Activated CD4-positive, alpha-beta T cell treated with anti-CD3 and anti-CD28 coated beads, Interleukin-2, amount 50 U/mL, for 16 hours (primary cell): ENCODE data around the gene ADK.
"Not testable (repeated sequence)": the region's sequence is repeated elsewhere in the genome, so short reads cannot be mapped to it uniquely, and the experiment has no call there.

Source experiments
- DNase-seq: peaks from one replicate; pipeline ENCODE4 v3.0.0-alpha.2; 2020

ADK gene

DNA sequence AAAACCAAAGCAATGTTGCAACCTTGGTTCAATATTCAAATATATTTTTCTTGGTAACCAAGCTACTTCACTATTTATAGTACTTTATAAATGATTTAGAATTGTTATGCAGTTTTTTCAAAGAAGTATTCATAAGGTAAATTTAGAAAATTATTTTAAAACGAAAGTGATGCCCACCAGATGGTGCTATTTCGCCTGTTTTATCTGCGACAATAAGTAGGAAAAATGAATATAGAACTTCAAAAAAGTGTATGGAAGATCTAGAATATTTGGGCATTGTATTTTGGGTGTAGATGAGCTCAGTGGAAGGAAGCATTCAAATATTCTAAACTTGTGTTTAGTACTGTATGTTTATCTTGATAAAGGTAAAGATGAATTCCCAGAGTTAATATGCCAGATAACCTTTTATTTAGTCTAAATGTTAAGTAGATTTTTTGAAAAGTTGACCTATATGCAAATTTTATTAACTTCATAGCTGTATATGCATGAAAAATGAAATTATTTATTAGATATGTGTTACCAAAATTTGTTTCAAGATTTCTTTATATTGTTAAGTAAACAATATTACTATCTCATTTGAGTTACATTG lies 93.2 kb downstream of the ADK start:
- no peak for DNase-seq

- no peak for DNase-seq
Observed at GRCh38 chr10:74244807-74245206, 93.8 kb downstream of the ADK start.

DNA sequence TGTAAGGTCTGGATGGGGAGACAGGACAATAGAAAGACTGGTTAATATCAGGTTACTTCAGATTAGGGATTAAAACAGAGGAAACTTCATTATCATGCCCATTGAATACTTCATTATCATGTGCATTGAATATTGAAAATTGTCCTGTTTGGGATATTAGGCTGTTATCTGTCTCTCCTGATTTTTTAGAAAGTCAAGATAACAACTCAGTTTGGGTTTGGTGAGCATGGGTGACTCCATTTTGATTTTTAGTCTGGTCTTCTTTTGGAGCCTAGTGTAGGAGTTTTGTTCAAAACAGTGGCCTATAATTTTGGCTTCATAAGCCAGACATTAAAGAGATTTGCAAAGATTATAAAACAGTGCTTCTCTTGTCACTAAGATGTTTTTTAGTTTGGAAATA lies 95.5 kb downstream of the ADK start:
- DNase-seq, result no peak

- DNase-seq, result no peak
Observed at GRCh38 chr10:74249865-74250264, 98.8 kb downstream of the ADK start.

DNA sequence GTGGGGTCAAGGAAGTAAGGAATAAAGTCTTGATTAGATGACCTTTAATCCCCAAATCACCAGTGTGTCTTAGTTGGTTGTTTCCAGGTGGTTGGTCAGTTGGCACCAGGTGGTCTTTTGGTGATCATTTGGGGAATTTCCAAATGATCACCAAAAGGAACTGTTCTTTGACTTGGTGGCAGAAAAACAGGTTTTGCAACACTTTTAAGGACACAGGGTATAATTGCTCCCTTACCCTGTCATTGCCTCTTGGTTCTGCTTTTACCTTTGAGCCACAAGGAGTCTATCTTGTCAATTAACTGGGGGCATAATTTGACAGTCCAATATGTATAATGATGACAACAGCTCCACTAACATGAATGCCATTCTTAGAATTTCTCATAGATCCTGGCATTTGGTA lies 104.2 kb downstream of the ADK start:
- DNase-seq, result no peak

- DNase-seq, result no peak
Observed at GRCh38 chr10:74255888-74256357, 104.9 kb downstream of the ADK start.

GRCh38 chr10:74262856-74263255 lies 111.8 kb downstream of the ADK start:
- no peak for DNase-seq

DNA sequence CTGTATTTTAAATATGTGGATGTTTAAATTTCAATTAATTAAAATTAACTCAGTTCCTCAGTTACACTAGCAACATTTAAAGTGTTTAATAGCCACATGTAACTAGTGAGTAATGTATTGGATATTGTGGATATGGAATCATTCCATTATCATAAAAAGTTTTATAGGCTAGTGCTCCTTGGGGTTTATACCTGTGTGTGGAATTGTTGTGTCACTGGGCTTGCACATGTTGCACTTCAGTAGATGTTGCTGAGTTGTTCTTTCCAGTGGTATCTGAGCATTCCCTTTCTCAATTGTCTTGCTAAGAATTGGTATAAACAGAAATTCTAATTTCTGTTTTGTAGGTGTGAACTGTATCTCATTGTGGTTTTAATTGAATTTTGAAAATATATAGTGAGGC lies 113.0 kb downstream of the ADK start:
- DNase-seq, result no peak

GRCh38 chr10:74272288-74272687 lies 121.3 kb downstream of the ADK start:
- no peak for DNase-seq

DNA sequence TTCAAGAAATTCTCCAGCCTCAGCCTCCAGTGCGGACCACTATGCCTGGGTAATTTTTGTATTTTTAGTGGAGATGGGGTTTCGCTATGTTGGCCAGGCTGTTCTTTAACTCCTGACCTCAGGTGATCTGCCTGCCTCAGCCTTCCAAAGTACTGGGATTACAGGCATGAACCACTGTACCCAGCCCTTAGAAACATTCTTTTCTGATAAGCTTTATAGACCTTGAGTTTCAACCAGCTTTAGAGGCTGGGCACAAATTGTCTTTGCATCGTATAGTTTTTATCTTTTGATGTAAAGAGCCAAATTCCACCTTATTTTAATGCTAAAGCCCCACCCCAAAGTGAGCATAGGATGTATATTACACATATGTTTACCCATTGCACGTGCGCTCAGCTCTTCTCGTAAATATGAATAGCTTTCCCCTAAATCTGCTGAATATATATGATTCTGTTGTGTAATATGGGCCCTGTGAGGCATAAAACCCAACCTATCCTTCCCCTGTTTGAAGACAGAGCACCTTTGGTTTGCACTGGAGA lies 124.8 kb downstream of the ADK start:
- DNase-seq, result no peak

DNA sequence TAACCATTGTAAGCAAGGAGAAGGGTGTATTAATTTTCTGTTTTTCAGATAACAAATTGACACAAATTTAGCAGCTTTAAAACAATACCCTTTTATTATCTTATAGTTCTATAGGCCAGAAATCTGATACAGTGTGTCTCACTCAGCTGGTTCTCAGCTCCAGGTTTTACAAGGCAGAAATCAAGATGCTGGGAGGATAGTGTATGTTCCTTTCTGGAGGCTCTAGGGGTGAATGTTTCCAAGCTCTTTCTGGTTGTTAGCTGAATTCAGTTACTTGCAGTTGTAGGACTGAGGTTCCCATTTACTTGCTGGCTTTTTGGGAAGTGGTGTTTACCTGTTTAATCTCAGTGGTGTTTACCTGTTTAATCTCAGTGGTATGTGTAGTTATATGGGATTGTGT lies 125.4 kb downstream of the ADK start:
- no peak for DNase-seq

DNA sequence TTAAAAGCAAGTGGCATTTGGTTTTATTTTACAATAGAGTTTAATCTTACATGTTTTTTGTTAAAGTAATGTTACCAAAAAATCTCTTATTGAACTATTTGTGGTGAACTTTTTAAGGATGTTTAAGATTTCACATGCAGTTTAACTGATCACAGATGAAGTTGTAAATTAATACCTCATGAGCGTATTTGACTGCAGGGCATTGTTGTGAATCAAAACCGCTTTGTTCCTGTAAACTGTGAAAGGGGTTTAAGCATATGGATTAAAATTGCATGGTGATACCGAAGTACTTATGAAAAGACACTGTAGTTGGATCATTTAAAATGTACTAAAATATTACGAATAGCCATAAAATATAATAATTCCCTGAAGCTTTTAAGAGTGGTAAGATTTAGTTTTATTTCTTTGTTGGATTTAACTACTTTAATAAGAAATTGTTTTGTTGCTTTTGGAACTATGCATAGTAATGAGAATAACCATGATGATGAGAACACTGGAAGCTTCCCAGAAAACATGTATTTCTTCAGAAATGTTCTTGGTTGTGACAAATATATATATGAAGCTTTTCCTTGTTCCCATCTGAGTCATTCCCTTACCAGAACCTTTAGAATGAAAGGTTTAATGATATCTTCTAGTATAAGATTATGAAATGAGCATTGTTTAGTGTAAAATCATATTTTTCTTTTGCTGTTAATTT lies 131.3 kb downstream of the ADK start:
- no peak for DNase-seq

GRCh38 chr10:74282848-74283210 lies 131.8 kb downstream of the ADK start:
- DNase-seq, result no peak

DNA sequence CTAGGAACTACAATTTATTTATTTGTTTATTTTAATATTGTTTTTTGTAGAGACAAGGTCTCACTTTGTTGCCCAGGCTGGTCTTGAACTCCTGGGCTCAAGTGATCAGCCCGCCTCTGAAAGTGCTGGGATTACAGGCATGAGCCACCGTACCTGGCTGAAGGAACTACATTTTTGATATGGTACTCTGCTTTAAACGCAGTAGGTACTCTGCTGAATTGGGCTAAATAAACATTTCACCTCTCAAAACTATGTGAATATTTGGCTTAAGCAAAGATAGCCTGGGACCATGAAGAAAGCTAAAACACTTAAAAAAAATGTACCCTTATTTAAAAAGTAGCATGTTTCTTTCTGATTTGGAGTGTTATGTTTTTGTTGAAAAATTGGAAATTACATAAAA lies 138.2 kb downstream of the ADK start:
- DNase-seq, result no peak

DNA sequence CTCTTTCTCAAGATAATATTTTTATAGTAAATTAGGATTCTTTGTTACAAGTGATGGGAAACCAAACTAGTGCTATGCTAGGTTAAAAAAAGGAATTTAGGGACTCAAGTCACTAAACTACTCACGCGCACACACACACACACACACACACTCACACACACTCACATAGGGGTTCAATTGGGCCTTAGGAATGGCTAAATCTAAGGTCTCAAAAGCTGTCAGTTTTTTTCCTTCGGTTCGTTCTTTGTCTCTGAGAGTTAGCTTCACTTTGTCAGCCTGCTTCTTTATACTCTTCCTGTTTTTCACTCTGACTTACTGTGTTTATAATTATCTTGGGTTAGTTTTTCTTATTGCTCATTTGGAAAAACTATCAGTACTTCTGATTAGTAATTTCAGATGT lies 138.9 kb downstream of the ADK start:
- no peak for DNase-seq

GRCh38 chr10:74290708-74291107 lies 139.7 kb downstream of the ADK start:
- DNase-seq, result no peak

DNA sequence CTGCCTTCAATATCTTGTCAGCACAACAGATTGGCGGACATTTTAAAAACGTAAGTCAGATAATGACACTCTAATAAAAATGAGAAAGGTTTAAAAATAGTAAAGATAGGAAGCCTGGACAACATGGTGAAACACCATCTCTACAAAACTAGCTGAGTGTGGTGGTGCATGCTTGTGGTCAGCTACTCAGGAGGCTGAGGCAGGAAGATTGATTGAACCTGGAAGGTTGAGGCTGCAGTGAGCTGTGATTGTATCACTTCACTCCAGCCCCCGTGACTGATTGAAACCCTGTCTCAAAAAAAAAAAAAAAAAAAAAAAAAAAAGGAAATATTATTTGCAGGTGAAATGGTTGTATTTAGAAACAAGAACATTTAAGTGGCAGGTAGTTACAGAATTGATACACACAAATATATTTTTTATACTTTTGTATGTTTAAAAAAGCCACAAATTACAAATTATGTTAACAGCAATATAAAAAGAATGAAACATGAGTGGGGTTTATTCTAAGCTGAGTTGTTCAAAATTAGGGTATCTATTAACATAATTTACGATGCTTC lies 141.9 kb downstream of the ADK start:
- no peak for DNase-seq

- DNase-seq, result no peak
Observed at GRCh38 chr10:74293686-74294371, 142.8 kb downstream of the ADK start.

GRCh38 chr10:74297389-74298080 lies 146.5 kb downstream of the ADK start:
- no peak for DNase-seq

DNA sequence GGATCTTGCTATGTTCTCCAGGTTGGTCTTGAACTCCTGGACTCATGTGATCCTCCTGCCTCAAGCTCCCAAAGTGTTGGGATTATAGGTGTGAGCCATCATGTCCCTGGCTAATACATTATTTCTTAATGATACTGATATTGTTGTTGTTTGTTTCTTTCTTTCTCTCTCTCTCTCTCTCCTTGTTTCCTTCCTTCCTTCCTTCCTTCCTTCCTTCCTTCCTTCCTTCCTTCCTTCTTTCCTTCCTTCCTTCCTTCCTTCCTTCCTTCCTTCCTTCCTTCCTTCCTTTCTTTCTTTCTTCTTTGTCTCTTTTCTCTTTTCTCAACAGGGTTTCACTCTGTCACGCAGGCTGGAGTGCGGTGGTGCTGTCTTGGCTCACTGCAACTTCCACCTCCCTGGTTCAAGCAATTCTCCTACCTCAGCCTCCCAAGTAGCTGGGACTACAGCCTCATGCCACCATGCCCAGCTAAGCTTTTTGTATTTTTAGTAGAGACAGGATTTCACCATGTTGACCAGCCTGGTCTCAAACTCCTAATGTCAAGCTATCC lies 149.1 kb downstream of the ADK start:
- DNase-seq, result not testable (repeated sequence)

DNA sequence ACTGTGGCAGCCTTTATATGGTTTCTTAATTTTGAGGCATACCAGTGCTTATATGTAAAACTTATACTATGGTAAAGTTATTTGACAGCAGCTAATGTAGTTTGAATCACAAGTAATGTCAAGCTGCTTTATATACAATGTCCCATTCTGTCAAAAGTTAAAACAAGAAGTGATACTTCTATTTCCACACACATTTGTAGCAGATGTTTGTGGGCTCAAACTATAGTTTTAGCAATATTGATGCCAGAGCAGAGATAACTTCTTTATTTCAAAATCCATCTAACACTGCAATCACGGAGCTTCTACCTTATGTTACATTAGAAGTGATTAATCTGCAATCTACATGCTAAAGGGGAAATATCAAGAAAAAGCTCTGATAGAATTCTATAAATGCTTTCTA lies 149.6 kb downstream of the ADK start:
- DNase-seq, result no peak

GRCh38 chr10:74305730-74306129 lies 154.7 kb downstream of the ADK start:
- no peak for DNase-seq
